GM12878 (cell line): ENCODE measurements around the gene PRR18. TPM values are rescaled to one million over a fixed set of nuclear protein-coding genes. Genes with fewer than 3 reads are reported as not detected.

Source experiments
- ASH2L ChIP-seq: fragments of 300-600, 200-600 bp; sonication (generic); IDR thresholded peaks from 2 replicates; pipeline ENCODE4 v1.6.1; 2017; ENCODE audit warnings: low read depth, mild to moderate bottlenecking, borderline replicate concordance
- BACH1 ChIP-seq: fragments of 450-650 bp; IDR thresholded peaks from 2 replicates; pipeline ENCODE4 v1.6.1; 2017; ENCODE audit warnings: mild to moderate bottlenecking, borderline replicate concordance
- BRCA1 ChIP-seq: IDR thresholded peaks from 2 replicates; pipeline ENCODE4 v1.6.1; 2011; ENCODE audit warnings: low read depth, low read length, improper control_type of control experiment
- CUX1 ChIP-seq: IDR thresholded peaks from 2 replicates; pipeline ENCODE4 v1.6.1; 2012; ENCODE audit warnings: improper control_type of control experiment, low read depth, low read length; ENCODE audit not compliant: insufficient replicate concordance
- EGR1 ChIP-seq, 2 experiments: IDR thresholded peaks; 1 replicate in 1 of 2; 2 replicates in 1 of 2; pipeline ENCODE4 v1.6.1; 2011 to 2012; ENCODE audit warnings: low read depth in 2 of 2, low read length in 2 of 2, borderline replicate concordance in 1 of 2, mild to moderate bottlenecking in 1 of 2, moderate library complexity in 1 of 2
- ETV6 ChIP-seq, 2 experiments: fragments of 450-650 bp in 1 of 2; IDR thresholded peaks in 1 of 2; conservative IDR thresholded peaks in 1 of 2; 2 replicates each; pipeline ENCODE4 v1.6.1; 2014; ENCODE audit warnings: antibody characterized with exemption in 1 of 2, borderline replicate concordance in 1 of 2, low read depth in 1 of 2, mild to moderate bottlenecking in 1 of 2, moderate library complexity in 1 of 2
- GABPA ChIP-seq: IDR thresholded peaks from 2 replicates; pipeline ENCODE4 v1.6.1; 2014; ENCODE audit warnings: antibody characterized with exemption, low read depth, mild to moderate bottlenecking, inconsistent platforms
- HDAC2 ChIP-seq: fragments of 200-600 bp; sonication (generic); IDR thresholded peaks from 2 replicates; pipeline ENCODE4 v1.6.1; 2017
- IKZF1 ChIP-seq: fragments of 450-650 bp; conservative IDR thresholded peaks from 2 replicates; pipeline ENCODE4 v1.6.1; 2017; ENCODE audit warnings: antibody characterized with exemption, mild to moderate bottlenecking
- KLF5 ChIP-seq: fragments of 450-650 bp; IDR thresholded peaks from 2 replicates; pipeline ENCODE4 v1.6.1; 2014; ENCODE audit warnings: mild to moderate bottlenecking; ENCODE audit not compliant: partially characterized antibody
- MEF2A ChIP-seq: IDR thresholded peaks from 2 replicates; pipeline ENCODE4 v1.6.1; 2011; ENCODE audit warnings: low read depth, mild to moderate bottlenecking, low read length, moderate library complexity; ENCODE audit not compliant: insufficient read depth
- MTA2 ChIP-seq: fragments of 450-650 bp; IDR thresholded peaks from 2 replicates; pipeline ENCODE4 v1.6.1; 2016; ENCODE audit warnings: low read depth, mild to moderate bottlenecking, moderate library complexity
- NFIC ChIP-seq: IDR thresholded peaks from 2 replicates; pipeline ENCODE4 v1.6.1; 2012; ENCODE audit warnings: low read depth, mild to moderate bottlenecking, inconsistent platforms, low read length, moderate library complexity
- NFYA ChIP-seq: IDR thresholded peaks from 2 replicates; pipeline ENCODE4 v1.6.1; 2011; ENCODE audit warnings: low read depth, mild to moderate bottlenecking, low read length, improper control_type of control experiment, borderline replicate concordance
- PBX3 ChIP-seq: IDR thresholded peaks from 2 replicates; pipeline ENCODE4 v1.6.1; 2011; ENCODE audit warnings: mild to moderate bottlenecking, low read depth, low read length, moderate library complexity; ENCODE audit not compliant: insufficient replicate concordance
- SIN3A ChIP-seq: IDR thresholded peaks from 2 replicates; pipeline ENCODE4 v1.6.1; 2012; ENCODE audit warnings: low read depth, low read length, improper control_type of control experiment
- polyA plus RNA-seq, 11 experiments: library from polyadenylated mRNA; depleted of rRNA in 4 of 11; unstranded in 6 of 11; stranded (reverse) in 5 of 11; fragments of >200 nt; fragmentation: Nextera tagmentation in 4 of 11; fragmentation: Illumina TruSeq in 1 of 11; extraction: Ambion mirVana in 4 of 11; extraction: Trizol in 1 of 11; gene quantifications; 1 replicate in 1 of 11; 2 replicates in 10 of 11; pipeline versions ENCODE4 v1.2.1 to v1.2.3, GENCODE V29; 2011 to 2016; ENCODE audit warnings: inconsistent platforms in 2 of 11, missing spikeins in 2 of 11, low read depth in 1 of 11
- total RNA-seq, 4 experiments: library from RNA; depleted of rRNA in 3 of 4; stranded (reverse); fragments of >200 nt in 3 of 4; fragmentation: Illumina TruSeq in 1 of 4; extraction: Trizol in 1 of 4; gene quantifications; 2 replicates each; pipeline versions ENCODE4 v1.2.1 to v1.2.3, GENCODE V29; 2013 to 2021
- TF ChIP-seq, protein P1 (sequence below): fragments of 450-650 bp; IDR thresholded peaks from 2 replicates; pipeline ENCODE4 v1.6.1; 2018; ENCODE audit warnings: borderline replicate concordance, mild to moderate bottlenecking; ENCODE audit not compliant: partially characterized antibody
- TF ChIP-seq, protein P2 (sequence below): IDR thresholded peaks from 2 replicates; pipeline ENCODE4 v1.6.1; 2011; ENCODE audit warnings: borderline replicate concordance, low read depth, mild to moderate bottlenecking, moderate library complexity, low read length; ENCODE audit not compliant: insufficient read depth, poor library complexity, severe bottlenecking

The PRR18 gene
- total and polyA plus RNA-seq, 10 of the 15 experiments (the other 5 are each of a cell fraction or from before 2014, with no cell fraction given) = 0.13 to 8.2 (median 1.6) TPM

GRCh38 chr6:166342349-166343149, 34.4 kb upstream of the PRR18 start, which contains the start of gene SFT2D1 (continued):
- TF ChIP-seq SIN3A = peak; percentile 63
- TF ChIP-seq HDAC2 = no peak
- TF ChIP-seq NFIC = 0 out of 2 replicates have a peak, but pooled peaks have one; percentile 3
- TF ChIP-seq, protein P1, sequence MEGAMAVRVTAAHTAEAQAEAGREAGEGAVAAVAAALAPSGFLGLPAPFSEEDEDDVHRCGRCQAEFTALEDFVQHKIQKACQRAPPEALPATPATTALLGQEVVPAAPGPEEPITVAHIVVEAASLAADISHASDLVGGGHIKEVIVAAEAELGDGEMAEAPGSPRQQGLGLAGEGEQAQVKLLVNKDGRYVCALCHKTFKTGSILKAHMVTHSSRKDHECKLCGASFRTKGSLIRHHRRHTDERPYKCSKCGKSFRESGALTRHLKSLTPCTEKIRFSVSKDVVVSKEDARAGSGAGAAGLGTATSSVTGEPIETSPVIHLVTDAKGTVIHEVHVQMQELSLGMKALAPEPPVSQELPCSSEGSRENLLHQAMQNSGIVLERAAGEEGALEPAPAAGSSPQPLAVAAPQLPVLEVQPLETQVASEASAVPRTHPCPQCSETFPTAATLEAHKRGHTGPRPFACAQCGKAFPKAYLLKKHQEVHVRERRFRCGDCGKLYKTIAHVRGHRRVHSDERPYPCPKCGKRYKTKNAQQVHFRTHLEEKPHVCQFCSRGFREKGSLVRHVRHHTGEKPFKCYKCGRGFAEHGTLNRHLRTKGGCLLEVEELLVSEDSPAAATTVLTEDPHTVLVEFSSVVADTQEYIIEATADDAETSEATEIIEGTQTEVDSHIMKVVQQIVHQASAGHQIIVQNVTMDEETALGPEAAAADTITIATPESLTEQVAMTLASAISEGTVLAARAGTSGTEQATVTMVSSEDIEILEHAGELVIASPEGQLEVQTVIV = peak; percentile 67
- TF ChIP-seq EGR1 (IDR thresholded peaks at IDR 0.05; ENCODE audit: borderline replicate concordance in 1 of 2, low read depth in 2 of 2, low read length in 2 of 2) = peak in 1 of 2 experiments; percentile 89; a peak in 2 of 3 replicates
- peak; percentile 79 for TF ChIP-seq GABPA
- TF ChIP-seq, protein P2, sequence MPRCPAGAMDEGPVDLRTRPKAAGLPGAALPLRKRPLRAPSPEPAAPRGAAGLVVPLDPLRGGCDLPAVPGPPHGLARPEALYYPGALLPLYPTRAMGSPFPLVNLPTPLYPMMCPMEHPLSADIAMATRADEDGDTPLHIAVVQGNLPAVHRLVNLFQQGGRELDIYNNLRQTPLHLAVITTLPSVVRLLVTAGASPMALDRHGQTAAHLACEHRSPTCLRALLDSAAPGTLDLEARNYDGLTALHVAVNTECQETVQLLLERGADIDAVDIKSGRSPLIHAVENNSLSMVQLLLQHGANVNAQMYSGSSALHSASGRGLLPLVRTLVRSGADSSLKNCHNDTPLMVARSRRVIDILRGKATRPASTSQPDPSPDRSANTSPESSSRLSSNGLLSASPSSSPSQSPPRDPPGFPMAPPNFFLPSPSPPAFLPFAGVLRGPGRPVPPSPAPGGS = peak; percentile 13
- 0 out of 2 replicates have a peak, but pooled peaks have one; percentile 25 for TF ChIP-seq MEF2A
- TF ChIP-seq BRCA1 = no peak
- peak; percentile 90 for TF ChIP-seq BACH1
- TF ChIP-seq CUX1 = no peak
- peak; percentile 65; the same call in 1 of the 2 replicates for TF ChIP-seq MTA2
- TF ChIP-seq ETV6 (conservative IDR thresholded peaks at IDR 0.05 in 1 of 2, IDR thresholded peaks at IDR 0.05 in 1 of 2; ENCODE audit: borderline replicate concordance in 1 of 2, low read depth in 1 of 2) = peak in 1 of 2 experiments; percentile 96; a peak in 2 of 4 replicates
- peak; percentile 56 for TF ChIP-seq KLF5
- peak; percentile 93 for TF ChIP-seq IKZF1
- TF ChIP-seq NFYA = no peak
- peak; percentile 19 for TF ChIP-seq PBX3
- no peak for TF ChIP-seq ASH2L
